Caco-2 (cell line): ENCODE measurements around the gene CWF19L1. TPM values are rescaled to one million over a fixed set of nuclear protein-coding genes. Genes with fewer than 3 reads are reported as not detected.

Source experiments
- BruUV-seq: library from RNA; stranded (reverse); fragments of 400-500 nt; replicated peaks from 2 replicates; lab custom pipeline; 2021; lab: Mats Ljungman, UMichigan
- CTCF ChIA-PET: fragments of 300-600 bp; sonication (Branson Sonifier 250); formaldehyde crosslinking; loops from one replicate; lab custom pipeline; 2022; ENCODE audit warnings: antibody characterized with exemption; lab: Charles Lee
- POLR2A ChIA-PET: fragments of 300-600 bp; sonication (Branson Sonifier 250); formaldehyde crosslinking; loops from one replicate; lab custom pipeline; 2022; ENCODE audit warnings: antibody characterized with exemption; lab: Charles Lee
- DNase-seq, 2 experiments: peaks; one replicate each; pipeline versions ENCODE4 v3.0.0 to v3.0.0-alpha.2; 2020 to 2022
- H3K27me3 ChIP-seq: replicated peaks from 2 replicates; pipeline ENCODE4 v1.6.0; 2011; ENCODE audit warnings: low read length; ENCODE audit not compliant: control insufficient read depth, insufficient read depth
- H3K36me3 ChIP-seq: 2 replicates; pipeline ENCODE4 v1.5.1; 2011; ENCODE audit warnings: low read length; ENCODE audit not compliant: control insufficient read depth, insufficient read depth
- H3K4me1 ChIP-seq: fragments of 250-450 bp; sonication (Bioruptor Pico); 2 replicates; pipeline ENCODE4 v1.5.1; 2020; ENCODE audit warnings: mild to moderate bottlenecking
- H3K4me3 ChIP-seq: 2 replicates; pipeline ENCODE4 v1.5.1; 2011; ENCODE audit warnings: low read depth, mild to moderate bottlenecking, control low read depth, low read length
- H3K9me3 ChIP-seq: fragments of 250-450 bp; sonication (Bioruptor Pico); 2 replicates; pipeline ENCODE4 v1.5.1; 2020; ENCODE audit warnings: mild to moderate bottlenecking, moderate library complexity
- H3K27ac Mint-ChIP-seq: one replicate; pipeline ENCODE4 v1.8.0; 2022; ENCODE audit warnings: mixed read lengths; ENCODE audit not compliant: unreplicated experiment
- H3K27me3 Mint-ChIP-seq: one replicate; pipeline ENCODE4 v1.8.0; 2022; ENCODE audit warnings: mixed read lengths; ENCODE audit not compliant: insufficient read depth, unreplicated experiment
- H3K36me3 Mint-ChIP-seq: one replicate; pipeline ENCODE4 v1.8.0; 2022; ENCODE audit warnings: mild to moderate bottlenecking, mixed read lengths; ENCODE audit not compliant: insufficient read depth, unreplicated experiment
- H3K4me1 Mint-ChIP-seq: one replicate; pipeline ENCODE4 v1.8.0; 2022; ENCODE audit warnings: low read depth, mixed read lengths; ENCODE audit not compliant: unreplicated experiment
- H3K4me3 Mint-ChIP-seq: one replicate; pipeline ENCODE4 v1.8.0; 2022; ENCODE audit warnings: mild to moderate bottlenecking, moderate library complexity, mixed read lengths; ENCODE audit not compliant: unreplicated experiment
- H3K9me3 Mint-ChIP-seq: one replicate; pipeline ENCODE4 v1.8.0; 2022; ENCODE audit warnings: mixed read lengths; ENCODE audit not compliant: unreplicated experiment
- CTCF ChIP-seq, 2 experiments: fragments of 200-600 bp in 1 of 2; IDR thresholded peaks; 1 replicate in 1 of 2; 2 replicates in 1 of 2; pipeline versions ENCODE4 v1.5.1 to v1.8.0; 2011 to 2022; ENCODE audit warnings: antibody characterized with exemption in 1 of 2, control low read depth in 1 of 2, inconsistent platforms in 1 of 2, low read depth in 1 of 2, low read length in 1 of 2, mild to moderate bottlenecking in 1 of 2, moderate library complexity in 1 of 2; ENCODE audit not compliant: insufficient read depth in 1 of 2, severe bottlenecking in 1 of 2, unreplicated experiment in 1 of 2
- intact Hi-C: fragments of 100-400 bp; cut with micrococcal nuclease; formaldehyde crosslinking; loops from one replicate; pipeline ENCODE4 v1.10.0; 2022; ENCODE audit not compliant: unreplicated experiment
- total RNA-seq: library from RNA; stranded (reverse); gene quantifications from 2 replicates; pipeline ENCODE4 v1.2.3, GENCODE V29; 2022

Gene CWF19L1
- total RNA-seq, 1 experiment from 2014 or later: 41.1 TPM

DNA sequence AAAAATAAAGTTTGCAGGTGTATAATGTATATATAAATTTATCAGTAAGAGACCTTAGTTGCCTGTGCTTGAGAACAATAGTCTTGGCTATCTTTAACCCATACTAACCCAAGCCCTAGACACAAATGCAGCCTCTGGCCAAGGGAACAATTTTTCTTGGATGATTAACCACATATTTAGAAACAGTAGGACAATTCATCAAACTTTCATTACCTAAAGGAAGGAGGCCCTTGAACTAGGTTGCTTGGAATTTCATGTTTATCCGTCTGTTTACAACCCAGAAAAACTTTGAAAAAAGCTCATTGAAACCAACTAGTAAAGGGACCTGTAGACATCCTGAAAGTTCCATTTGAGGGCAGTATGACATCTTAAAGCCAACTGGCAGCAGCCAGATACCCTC, 72.7 kb downstream of the CWF19L1 start:
- TF ChIP-seq CTCF (IDR thresholded peaks at IDR 0.05; ENCODE audit: insufficient read depth in 1 of 2, low read depth in 1 of 2, low read length in 1 of 2, severe bottlenecking in 1 of 2, unreplicated experiment in 1 of 2): no peak
- H3K36me3 ChIP-seq: no peaks in the 10 kb centered on the region; the same call in none of the 2 replicates
- no peak overlapping the region for H3K4me3 ChIP-seq
- no peak overlapping the region for H3K27ac Mint-ChIP-seq
- H3K4me3 Mint-ChIP-seq: no peak overlapping the region
- no peaks in the 10 kb centered on the region for H3K9me3 Mint-ChIP-seq
- intact Hi-C loops: no loop called here
- no peaks in the 10 kb centered on the region for H3K27me3 ChIP-seq
- H3K4me1 Mint-ChIP-seq: no peaks in the 10 kb centered on the region
- CTCF ChIA-PET: no interaction called here
- no peak for DNase-seq
- POLR2A ChIA-PET: no interaction called here
- BruUV-seq: no TSS peak
- no peaks in the 10 kb centered on the region for H3K27me3 Mint-ChIP-seq
- peaks cover 75% of the 10 kb centered on the region for H3K36me3 Mint-ChIP-seq
- no peaks in the 10 kb centered on the region for H3K9me3 ChIP-seq
- H3K4me1 ChIP-seq: no peaks in the 10 kb centered on the region

DNA sequence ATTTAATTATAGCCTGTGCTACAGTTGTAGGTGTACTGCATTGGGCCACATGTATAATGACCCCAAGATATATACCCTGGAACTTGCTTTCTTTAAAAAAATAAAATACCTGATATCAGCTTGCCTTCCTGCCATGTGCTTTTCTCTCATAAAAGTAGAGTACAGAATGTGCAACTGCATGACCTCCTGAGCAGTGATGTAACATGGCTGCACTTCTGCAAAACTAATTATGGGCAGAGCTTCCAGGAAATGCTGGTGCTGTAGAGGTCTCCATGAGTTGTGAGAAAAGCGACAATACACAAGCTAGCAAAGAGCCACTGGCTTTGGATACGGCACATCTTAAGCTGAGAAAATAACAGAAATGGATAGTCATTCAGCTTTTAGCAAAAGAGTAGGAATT, 75.1 kb downstream of the CWF19L1 start:
- Mint-ChIP-seq H3K4me1 (peaks cover 6% of the 10 kb centered on the region), H3K4me3 (no peak overlapping the region), H3K36me3 (peaks cover 70% of the 10 kb centered on the region), H3K9me3 (no peaks in the 10 kb centered on the region), H3K27ac (no peak overlapping the region), H3K27me3 (no peaks in the 10 kb centered on the region)
- ChIA-PET POLR2A (no interaction called here), CTCF (no interaction called here)
- BruUV-seq: no TSS peak
- intact Hi-C loops: no loop called here
- H3K4me3 ChIP-seq: no peak overlapping the region
- peaks cover 2% of the 10 kb centered on the region; the same call in 1 of the 2 replicates for H3K4me1 ChIP-seq
- no peak for DNase-seq
- H3K27me3 ChIP-seq: no peaks in the 10 kb centered on the region
- TF ChIP-seq CTCF (IDR thresholded peaks at IDR 0.05; ENCODE audit: insufficient read depth in 1 of 2, low read depth in 1 of 2, low read length in 1 of 2, severe bottlenecking in 1 of 2, unreplicated experiment in 1 of 2): no peak
- H3K36me3 ChIP-seq: no peaks in the 10 kb centered on the region; the same call in 1 of the 2 replicates
- H3K9me3 ChIP-seq: no peaks in the 10 kb centered on the region

DNA sequence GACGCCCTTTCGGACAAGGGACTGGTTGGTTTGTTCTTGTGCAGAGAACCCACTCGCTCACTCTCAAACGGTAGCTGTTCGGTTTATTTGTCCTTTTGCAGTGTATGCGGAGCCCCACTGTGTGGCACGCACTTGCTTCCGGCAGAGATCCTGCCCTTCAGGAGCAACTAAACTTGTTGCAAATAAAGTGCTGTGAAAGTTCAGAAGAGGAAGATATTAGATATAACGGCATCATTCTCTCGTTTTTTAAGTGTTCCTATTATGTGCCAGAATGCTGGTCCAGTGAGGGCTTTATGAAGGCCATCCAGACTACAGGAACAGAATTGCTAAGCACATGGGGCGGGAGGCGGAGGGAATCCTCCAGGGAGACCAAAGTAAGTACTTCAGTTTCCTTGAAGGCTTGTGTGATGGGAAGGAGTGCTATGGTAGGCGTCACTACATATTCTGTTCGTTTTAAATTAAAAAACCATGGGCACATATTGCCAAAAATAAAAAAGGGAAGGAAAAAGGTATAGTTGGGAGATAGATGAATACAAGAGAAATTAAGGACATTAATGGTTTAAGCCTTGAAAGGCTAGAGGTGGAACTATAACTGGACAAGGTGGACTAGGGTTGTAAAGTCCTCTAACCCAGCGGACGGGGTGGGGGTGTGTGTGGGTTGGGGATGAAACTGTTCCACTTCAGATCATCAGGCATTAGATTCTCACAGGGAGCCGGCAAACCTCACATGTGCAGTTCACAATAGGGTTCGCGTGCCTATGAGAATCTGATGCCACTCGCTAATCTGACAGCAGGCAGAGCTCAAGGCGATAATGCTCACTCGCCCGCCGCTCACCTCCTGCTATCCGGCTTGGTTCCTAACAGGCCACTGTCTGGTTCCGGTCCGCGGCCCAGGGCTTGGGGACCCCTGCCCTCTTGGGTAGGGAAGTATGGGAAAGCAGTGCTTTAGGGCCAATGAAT, 80.9 kb downstream of the CWF19L1 start:
- TF ChIP-seq CTCF (IDR thresholded peaks at IDR 0.05; ENCODE audit: insufficient read depth in 1 of 2, low read depth in 1 of 2, low read length in 1 of 2, severe bottlenecking in 1 of 2, unreplicated experiment in 1 of 2): no peak
- Histone ChIP-seq H3K9me3 (no peaks in the 10 kb centered on the region), H3K36me3 (no peaks in the 10 kb centered on the region; the same call in 1 of the 2 replicates), H3K4me3 (peak overlapping the region; percentile 71), H3K4me1 (peaks cover 24% of the 10 kb centered on the region), H3K27me3 (no peaks in the 10 kb centered on the region)
- H3K27ac Mint-ChIP-seq: peak overlapping the region; percentile 83
- peak; percentile 39 to 52 for DNase-seq
- intact Hi-C loops: loop anchor here (5.0 kb wide), 1 partner anchor 339 kb away; no protein-coding TSS in a partner anchor
- H3K27me3 Mint-ChIP-seq: no peaks in the 10 kb centered on the region
- ChIA-PET CTCF (interaction anchor here (0.6 kb wide), 1 partner anchor 146 kb away, joined by 3 read pairs; no protein-coding TSS in a partner anchor), POLR2A (no interaction called here)
- peaks cover 58% of the 10 kb centered on the region for H3K36me3 Mint-ChIP-seq
- BruUV-seq: TSS peak; percentile 84
- H3K4me3 Mint-ChIP-seq: peak overlapping the region; percentile 76
- H3K4me1 Mint-ChIP-seq: peaks cover 35% of the 10 kb centered on the region
- H3K9me3 Mint-ChIP-seq: no peaks in the 10 kb centered on the region
